Liver (tissue), 9 donors: ENCODE measurements around the gene ZDHHC22. TPM values are rescaled to one million over a fixed set of nuclear protein-coding genes. Genes with fewer than 3 reads are reported as not detected.

Source experiments
- DNase-seq: peaks from one replicate; pipeline ENCODE4 v3.0.0-alpha.2; 2017; ENCODE audit warnings: low spot score
- H3K27ac ChIP-seq, 2 donors: one replicate each; pipeline ENCODE4 v1.7.0; 2013; ENCODE audit warnings: inconsistent platforms in 2 of 2, low read length in 2 of 2, control low read depth in 1 of 2, low read depth in 1 of 2, mild to moderate bottlenecking in 1 of 2
- H3K27me3 ChIP-seq, 4 donors: one replicate each; pipeline versions ENCODE4 v1.6.1 to v1.7.0; 2013; ENCODE audit warnings: low read length in 3 of 4, inconsistent platforms in 1 of 4, mild to moderate bottlenecking in 1 of 4, moderate library complexity in 1 of 4; ENCODE audit not compliant: control insufficient read depth in 4 of 4, insufficient read depth in 4 of 4
- H3K36me3 ChIP-seq, 4 donors: one replicate each; pipeline versions ENCODE4 v1.6.1 to v1.7.0; 2013; ENCODE audit warnings: low read length in 3 of 4, mild to moderate bottlenecking in 3 of 4, low read depth in 1 of 4, moderate library complexity in 1 of 4; ENCODE audit not compliant: control insufficient read depth in 4 of 4, insufficient read depth in 3 of 4
- H3K4me1 ChIP-seq, 4 donors: one replicate each; pipeline versions ENCODE4 v1.6.1 to v1.7.0; 2013; ENCODE audit warnings: low read length in 3 of 4, mild to moderate bottlenecking in 3 of 4, moderate library complexity in 1 of 4; ENCODE audit not compliant: control insufficient read depth in 4 of 4, insufficient read depth in 4 of 4
- H3K4me3 ChIP-seq, 3 donors: one replicate each; pipeline versions ENCODE4 v1.6.1 to v1.7.0; 2013; ENCODE audit warnings: low read length in 3 of 3, control low read depth in 1 of 3, low read depth in 1 of 3, mild to moderate bottlenecking in 1 of 3
- H3K9ac ChIP-seq, 2 donors: one replicate each; pipeline ENCODE4 v1.7.0; 2013; ENCODE audit warnings: low read length in 2 of 2, mild to moderate bottlenecking in 2 of 2, moderate library complexity in 2 of 2, control low read depth in 1 of 2, low read depth in 1 of 2
- H3K9me3 ChIP-seq, 4 donors: one replicate each; pipeline versions ENCODE4 v1.6.1 to v1.7.0; 2013; ENCODE audit warnings: low read length in 3 of 4; ENCODE audit not compliant: control insufficient read depth in 4 of 4
- ATF3 ChIP-seq: IDR thresholded peaks from 2 replicates; pipeline ENCODE4 v1.6.1; 2016; ENCODE audit warnings: antibody characterized with exemption
- CTCF ChIP-seq: fragments of 150-350 bp; IDR thresholded peaks from 2 replicates; pipeline ENCODE4 v1.5.1; 2017; ENCODE audit warnings: improper control_type of control experiment, low read depth, low read length; ENCODE audit not compliant: missing input control
- EGR1 ChIP-seq, 2 donors: IDR thresholded peaks; 2 replicates each; pipeline ENCODE4 v1.6.1; 2016 to 2018; ENCODE audit warnings: antibody characterized with exemption in 2 of 2, low read depth in 2 of 2
- FOXA1 ChIP-seq: IDR thresholded peaks from 2 replicates; pipeline ENCODE4 v1.6.1; 2016; ENCODE audit warnings: antibody characterized with exemption
- FOXA2 ChIP-seq: IDR thresholded peaks from 2 replicates; pipeline ENCODE4 v1.6.1; 2016; ENCODE audit warnings: antibody characterized with exemption
- GABPA ChIP-seq, 2 donors: IDR thresholded peaks in 1 of 2; conservative IDR thresholded peaks in 1 of 2; 2 replicates each; pipeline ENCODE4 v1.6.1; 2016; ENCODE audit warnings: antibody characterized with exemption in 2 of 2, mild to moderate bottlenecking in 1 of 2, moderate library complexity in 1 of 2
- HNF4A ChIP-seq, 2 donors: conservative IDR thresholded peaks; 2 replicates each; pipeline ENCODE4 v1.6.1; 2016; ENCODE audit warnings: antibody characterized with exemption in 2 of 2, mild to moderate bottlenecking in 2 of 2
- HNF4G ChIP-seq: IDR thresholded peaks from 2 replicates; pipeline ENCODE4 v1.6.1; 2016; ENCODE audit warnings: antibody characterized with exemption
- JUND ChIP-seq, 2 donors: IDR thresholded peaks; 2 replicates each; pipeline ENCODE4 v1.6.1; 2016; ENCODE audit warnings: antibody characterized with exemption in 2 of 2
- MAX ChIP-seq: IDR thresholded peaks from 2 replicates; pipeline ENCODE4 v1.6.1; 2016; ENCODE audit warnings: antibody characterized with exemption
- NR2F2 ChIP-seq: IDR thresholded peaks from 2 replicates; pipeline ENCODE4 v1.6.1; 2016; ENCODE audit warnings: antibody characterized with exemption
- RAD21 ChIP-seq, 2 donors: IDR thresholded peaks; 2 replicates each; pipeline ENCODE4 v1.6.1; 2016; ENCODE audit warnings: antibody characterized with exemption in 2 of 2, mild to moderate bottlenecking in 2 of 2
- REST ChIP-seq: IDR thresholded peaks from 2 replicates; pipeline ENCODE4 v1.6.1; 2016; ENCODE audit warnings: antibody characterized with exemption, mild to moderate bottlenecking
- RXRA ChIP-seq, 2 donors: IDR thresholded peaks; 2 replicates each; pipeline ENCODE4 v1.6.1; 2017 to 2018; ENCODE audit warnings: antibody characterized with exemption in 2 of 2, mild to moderate bottlenecking in 1 of 2
- SP1 ChIP-seq: IDR thresholded peaks from 2 replicates; pipeline ENCODE4 v1.6.1; 2018; ENCODE audit warnings: antibody characterized with exemption, mild to moderate bottlenecking
- TAF1 ChIP-seq: conservative IDR thresholded peaks from 2 replicates; pipeline ENCODE4 v1.6.1; 2016; ENCODE audit warnings: antibody characterized with exemption, mild to moderate bottlenecking
- YY1 ChIP-seq: IDR thresholded peaks from 2 replicates; pipeline ENCODE4 v1.6.1; 2016; ENCODE audit warnings: antibody characterized with exemption, mild to moderate bottlenecking
- ZBTB33 ChIP-seq: IDR thresholded peaks from 2 replicates; pipeline ENCODE4 v1.6.1; 2016; ENCODE audit warnings: antibody characterized with exemption
- WGBS: extraction: QIAGEN DNeasy Blood & Tissue Kit; methylation state at CpG from one replicate; pipeline ENCODE4 v1.1.7; 2013; 5-methylcytosine and 5-hydroxymethylcytosine counted together
- polyA plus RNA-seq, 2 donors: library from polyadenylated mRNA; stranded (reverse) in 1 of 2; unstranded in 1 of 2; fragments of 200-250 nt in 1 of 2; fragments of >200 nt in 1 of 2; fragmentation: Nextera tagmentation in 1 of 2; extraction: Ambion mirVana in 1 of 2; gene quantifications; one replicate each; pipeline versions ENCODE4 v1.2.1 to v1.2.3, GENCODE V29; 2013 to 2015
- total RNA-seq, 2 donors: library from RNA; depleted of rRNA; stranded (reverse); fragments of >200 nt; gene quantifications; one replicate each; pipeline ENCODE4 v1.2.3, GENCODE V29; 2014
- donor health status: healthy.
- donor health status: healthy.
- donor health status: healthy.
- donor health status: healthy.
- donor health status: healthy.

Gene ZDHHC22
- total and polyA plus RNA-seq, 4 donors, result not detected

GRCh38 chr14:77130386-77130785, 11.2 kb downstream of the ZDHHC22 start (continued):
- TF ChIP-seq FOXA1 (no peak), JUND (IDR thresholded peaks at IDR 0.05) (no peak), RAD21 (IDR thresholded peaks at IDR 0.05) (no peak), MAX (no peak)

- H3K9me3 ChIP-seq, result no peaks in the 10 kb centered on the region
- H3K4me3 ChIP-seq, result no peak overlapping the region
- peaks cover 0 to 5% (median 1%) of the 10 kb centered on the region in 4 donors for H3K27me3 ChIP-seq
- WGBS, result 86% methylated on average over 6 of the region's 6 CpGs
- TF ChIP-seq TAF1, result no peak
- TF ChIP-seq ZBTB33, result no peak
- TF ChIP-seq GABPA (IDR thresholded peaks at IDR 0.05 in 1 of 2, conservative IDR thresholded peaks at IDR 0.05 in 1 of 2), result no peak
- TF ChIP-seq CTCF, result no peak
- TF ChIP-seq HNF4G, result no peak
- TF ChIP-seq NR2F2, result no peak
- no peak for TF ChIP-seq JUND (IDR thresholded peaks at IDR 0.05)
- TF ChIP-seq ATF3, result no peak
- TF ChIP-seq RAD21 (IDR thresholded peaks at IDR 0.05), result no peak
- no peak for TF ChIP-seq YY1
- no peak for TF ChIP-seq HNF4A (conservative IDR thresholded peaks at IDR 0.05)
- TF ChIP-seq REST, result no peak
- TF ChIP-seq FOXA1, result no peak
- TF ChIP-seq RXRA (IDR thresholded peaks at IDR 0.05), result no peak
- TF ChIP-seq EGR1 (IDR thresholded peaks at IDR 0.05; ENCODE audit: low read depth in 2 of 2), result no peak
- TF ChIP-seq FOXA2, result no peak
- no peak for TF ChIP-seq MAX
- no peak for TF ChIP-seq SP1
- H3K36me3 ChIP-seq, result no peaks in the 10 kb centered on the region
- peaks cover 3 to 26% (median 16%) of the 10 kb centered on the region in 4 donors for H3K4me1 ChIP-seq
- DNase-seq, result no peak
- no peak overlapping the region for H3K27ac ChIP-seq
- no peak overlapping the region for H3K9ac ChIP-seq
Observed at GRCh38 chr14:77128414-77128891, 13.1 kb downstream of the ZDHHC22 start.
